ENCODE measurements around the gene EIF1AD. TPM values are rescaled to one million over a fixed set of nuclear protein-coding genes. Genes with fewer than 3 reads are reported as not detected.

EIF1AD gene, protein sequence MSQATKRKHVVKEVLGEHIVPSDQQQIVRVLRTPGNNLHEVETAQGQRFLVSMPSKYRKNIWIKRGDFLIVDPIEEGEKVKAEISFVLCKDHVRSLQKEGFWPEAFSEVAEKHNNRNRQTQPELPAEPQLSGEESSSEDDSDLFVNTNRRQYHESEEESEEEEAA
- total RNA-seq: 45.2 and 45.3 TPM in 2 replicates

DNA sequence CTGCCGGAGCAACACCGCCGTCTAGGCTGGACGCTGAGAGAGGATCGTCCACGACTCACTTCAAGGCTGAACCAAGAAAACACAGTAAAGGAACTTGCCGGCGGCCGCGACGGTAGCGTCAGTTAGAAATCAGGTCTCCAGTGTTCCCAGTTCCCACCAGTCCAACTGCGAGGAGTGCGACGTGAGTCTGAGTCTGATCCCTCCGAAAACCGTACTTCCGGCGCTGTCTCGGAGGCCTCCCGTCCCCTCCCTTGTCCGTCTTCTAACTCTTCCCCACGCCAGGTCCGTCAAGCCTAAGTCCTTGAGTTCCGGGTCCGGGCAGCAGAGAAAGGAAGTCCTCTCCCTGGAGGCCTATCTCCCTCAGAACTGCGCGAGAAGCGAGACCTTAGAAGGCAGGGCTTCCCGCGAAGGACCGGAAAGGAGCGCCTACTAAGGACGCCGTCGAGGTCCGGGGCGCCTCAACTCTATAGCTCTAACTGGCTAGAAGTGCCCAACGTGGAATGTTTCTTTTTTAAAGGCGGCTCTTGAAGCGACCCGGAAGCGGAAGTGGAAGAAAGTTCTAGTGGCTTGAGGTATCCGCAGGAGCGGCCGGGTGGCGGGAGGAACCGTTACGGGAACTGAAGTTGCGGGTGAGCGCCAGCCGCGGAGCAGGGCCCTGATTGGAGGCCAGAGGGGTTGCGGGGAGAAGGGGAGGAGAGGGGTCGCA, at the start of gene EIF1AD, which contains the start of gene BANF1:
Gene EIF1AD, minus strand, starts transcription at position 216 of the 706 bp plus-strand sequence. CDS start 1,768 bp downstream, outside the sequence.
Gene BANF1, plus strand, starts transcription at position 562 of the 706 bp plus-strand sequence. CDS start 748 bp downstream, outside the sequence.
- TF ChIP-seq, protein P1, sequence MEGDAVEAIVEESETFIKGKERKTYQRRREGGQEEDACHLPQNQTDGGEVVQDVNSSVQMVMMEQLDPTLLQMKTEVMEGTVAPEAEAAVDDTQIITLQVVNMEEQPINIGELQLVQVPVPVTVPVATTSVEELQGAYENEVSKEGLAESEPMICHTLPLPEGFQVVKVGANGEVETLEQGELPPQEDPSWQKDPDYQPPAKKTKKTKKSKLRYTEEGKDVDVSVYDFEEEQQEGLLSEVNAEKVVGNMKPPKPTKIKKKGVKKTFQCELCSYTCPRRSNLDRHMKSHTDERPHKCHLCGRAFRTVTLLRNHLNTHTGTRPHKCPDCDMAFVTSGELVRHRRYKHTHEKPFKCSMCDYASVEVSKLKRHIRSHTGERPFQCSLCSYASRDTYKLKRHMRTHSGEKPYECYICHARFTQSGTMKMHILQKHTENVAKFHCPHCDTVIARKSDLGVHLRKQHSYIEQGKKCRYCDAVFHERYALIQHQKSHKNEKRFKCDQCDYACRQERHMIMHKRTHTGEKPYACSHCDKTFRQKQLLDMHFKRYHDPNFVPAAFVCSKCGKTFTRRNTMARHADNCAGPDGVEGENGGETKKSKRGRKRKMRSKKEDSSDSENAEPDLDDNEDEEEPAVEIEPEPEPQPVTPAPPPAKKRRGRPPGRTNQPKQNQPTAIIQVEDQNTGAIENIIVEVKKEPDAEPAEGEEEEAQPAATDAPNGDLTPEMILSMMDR (conservative IDR thresholded peaks at IDR 0.05; ENCODE audit: low read depth, low read length): no peak
- DNase-seq (ENCODE audit: low read depth): peak; percentile 91
- peak within 1 kb of the TSS; percentile 92 for H3K4me3 ChIP-seq (ENCODE audit: low read depth, low read length)

GRCh38 chr11:66051371-66051765, 49.4 kb upstream of the EIF1AD start:
- peak overlapping the region; percentile 95 for H3K4me3 ChIP-seq (ENCODE audit: low read depth, low read length)
- TF ChIP-seq, protein P1 (conservative IDR thresholded peaks at IDR 0.05; ENCODE audit: low read depth, low read length): no peak
- DNase-seq (ENCODE audit: low read depth): no peak

DNA sequence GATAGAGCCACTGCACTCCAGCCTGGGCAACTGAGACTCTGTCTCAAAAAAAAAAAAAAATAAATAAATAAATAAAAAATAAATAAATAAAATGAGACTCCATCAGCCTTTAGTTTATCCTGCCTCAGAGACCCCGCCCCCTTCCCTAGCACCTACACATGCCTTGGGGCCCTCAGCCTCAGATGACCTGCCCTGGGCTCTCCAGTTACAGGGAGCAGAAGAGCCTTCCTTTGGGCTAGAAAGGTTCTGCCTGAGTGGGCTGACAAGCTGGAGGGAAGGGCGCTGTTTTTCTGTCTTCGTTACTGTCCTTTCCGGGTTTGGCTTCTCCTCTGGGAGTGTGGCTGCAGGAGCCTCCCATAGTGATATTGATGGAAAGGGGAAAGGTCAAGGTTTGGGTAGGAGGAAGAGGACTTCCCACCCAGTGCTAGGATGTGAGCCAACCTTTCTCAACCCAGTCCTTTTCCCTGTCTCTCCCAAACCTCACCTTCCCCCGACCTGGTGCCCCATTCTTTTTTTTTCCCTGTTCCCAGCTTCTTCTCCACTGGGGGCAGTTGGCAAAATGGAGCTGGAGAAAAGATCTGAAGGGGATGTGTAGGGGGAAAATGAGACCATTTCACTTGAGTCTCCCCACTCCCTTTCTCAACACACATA, 48.7 kb upstream of the EIF1AD start:
- H3K4me3 ChIP-seq (ENCODE audit: low read depth, low read length): no peak overlapping the region
- TF ChIP-seq, protein P1 (conservative IDR thresholded peaks at IDR 0.05; ENCODE audit: low read depth, low read length): no peak
- DNase-seq (ENCODE audit: low read depth): no peak

DNA sequence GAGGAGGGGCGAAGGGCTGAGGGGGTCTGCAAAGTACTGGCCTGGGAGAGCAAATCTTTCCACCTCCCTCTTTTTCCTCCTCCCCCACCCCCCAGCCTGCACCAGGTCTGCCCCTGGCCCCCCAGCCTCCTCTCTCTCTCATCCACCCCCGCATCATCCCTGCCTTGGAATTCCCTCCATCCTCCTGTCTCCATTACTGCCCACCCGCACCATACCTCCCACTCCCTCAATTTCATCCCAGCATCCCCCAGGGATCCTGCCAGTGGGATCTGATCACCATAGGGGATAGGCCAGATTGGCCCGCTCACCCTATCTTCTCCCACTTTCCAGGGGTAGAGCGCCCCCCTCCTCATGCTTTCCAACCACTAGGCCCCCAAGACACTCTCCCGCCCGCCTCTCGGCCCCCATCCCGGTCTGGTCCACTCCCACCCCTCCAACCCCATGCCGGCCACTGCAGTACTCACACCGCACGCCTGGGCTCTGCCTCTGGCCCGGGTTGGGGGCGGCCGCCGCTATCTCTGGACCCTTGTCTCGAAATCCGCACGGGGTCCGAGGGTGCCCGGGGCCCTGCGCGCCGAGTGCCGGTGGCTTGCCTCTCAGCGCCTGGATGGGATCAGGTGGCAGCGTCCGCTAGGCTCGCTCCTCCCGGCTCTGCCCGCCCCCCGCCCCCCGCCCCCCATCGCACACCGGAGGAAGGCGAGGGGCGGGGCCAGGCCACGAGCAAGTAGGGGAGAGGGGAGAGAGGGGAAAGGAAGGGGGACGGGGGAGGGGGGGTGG, 46.8 kb upstream of the EIF1AD start, which contains the start of gene GAL3ST3:
Gene GAL3ST3, minus strand, starts transcription at position 615 of the 777 bp plus-strand sequence. CDS start 3,746 bp downstream, outside the sequence.
- no peak within 1 kb of the TSS for H3K4me3 ChIP-seq (ENCODE audit: low read depth, low read length)
- TF ChIP-seq, protein P1 (conservative IDR thresholded peaks at IDR 0.05; ENCODE audit: low read depth, low read length): no peak
- no peak for DNase-seq (ENCODE audit: low read depth)

- TF ChIP-seq, protein P1 (conservative IDR thresholded peaks at IDR 0.05; ENCODE audit: low read depth, low read length): no peak
- no peak for DNase-seq (ENCODE audit: low read depth)
- H3K4me3 ChIP-seq (ENCODE audit: low read depth, low read length): no peak overlapping the region
Observed at GRCh38 chr11:66047541-66048365, 45.8 kb upstream of the EIF1AD start.

DNA sequence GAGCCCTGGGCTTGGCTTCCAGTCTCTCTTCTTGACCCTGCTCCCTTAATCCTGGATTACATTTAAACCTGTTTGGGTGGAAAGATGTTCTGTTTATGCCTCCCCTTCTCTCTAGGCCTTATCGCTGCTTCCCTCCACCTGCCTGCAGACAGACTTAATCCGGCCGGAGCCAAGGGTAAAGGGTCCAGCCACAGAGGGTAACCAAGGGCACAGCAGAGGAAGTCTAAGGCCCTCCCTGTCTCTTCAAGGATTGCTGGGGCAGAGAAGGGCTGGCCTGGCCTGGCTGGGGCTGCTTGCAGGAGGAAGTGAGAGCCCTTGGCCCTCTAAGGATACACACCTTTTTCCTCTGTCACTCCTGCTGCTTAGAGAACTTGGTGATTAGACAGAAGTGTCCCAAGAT, 44.9 kb upstream of the EIF1AD start:
- no peak overlapping the region for H3K4me3 ChIP-seq (ENCODE audit: low read depth, low read length)
- no peak for DNase-seq (ENCODE audit: low read depth)
- TF ChIP-seq, protein P1 (conservative IDR thresholded peaks at IDR 0.05; ENCODE audit: low read depth, low read length): no peak
